Measurements from ENCODE around the gene CEP135.

Gene CEP135

DNA sequence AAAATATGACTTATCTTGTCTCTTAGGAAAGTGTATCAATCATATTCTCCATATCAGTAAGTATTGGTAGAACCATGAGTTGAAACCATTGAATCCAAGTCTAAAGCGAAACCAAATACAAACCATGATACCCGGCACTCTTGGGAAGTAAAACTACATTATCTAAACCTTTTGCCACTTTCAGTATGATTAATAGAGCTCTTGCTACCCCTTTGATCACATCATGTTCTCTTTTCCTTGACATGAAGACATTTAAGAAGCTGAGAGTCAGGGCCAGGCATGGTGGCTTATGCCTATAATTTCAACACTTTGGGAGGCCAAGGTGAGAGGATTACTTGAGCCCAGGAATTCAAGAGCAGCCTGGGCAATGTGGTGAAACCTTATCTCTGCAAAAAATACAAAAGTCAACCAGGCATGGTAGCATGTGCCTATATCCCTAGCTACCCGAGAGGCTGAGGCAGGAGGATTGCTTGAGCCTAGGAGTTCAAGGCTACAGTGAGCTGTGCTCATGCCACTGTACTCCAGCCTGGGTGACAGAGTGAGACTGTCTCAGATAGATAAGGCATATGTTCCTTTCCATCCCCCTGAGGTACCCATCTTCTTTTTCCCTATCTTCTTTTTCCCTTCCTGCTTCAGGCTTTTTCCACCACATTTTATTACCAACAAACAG lies 45.4 kb downstream of the CEP135 start:
- in situ Hi-C loops (cut with HindIII; ENCODE audit: low sequenced_read_pairs): no loop called here
- no peak overlapping the region for H3K4me3 ChIP-seq (ENCODE audit: low read depth, low read length)
- TF ChIP-seq, protein P1, sequence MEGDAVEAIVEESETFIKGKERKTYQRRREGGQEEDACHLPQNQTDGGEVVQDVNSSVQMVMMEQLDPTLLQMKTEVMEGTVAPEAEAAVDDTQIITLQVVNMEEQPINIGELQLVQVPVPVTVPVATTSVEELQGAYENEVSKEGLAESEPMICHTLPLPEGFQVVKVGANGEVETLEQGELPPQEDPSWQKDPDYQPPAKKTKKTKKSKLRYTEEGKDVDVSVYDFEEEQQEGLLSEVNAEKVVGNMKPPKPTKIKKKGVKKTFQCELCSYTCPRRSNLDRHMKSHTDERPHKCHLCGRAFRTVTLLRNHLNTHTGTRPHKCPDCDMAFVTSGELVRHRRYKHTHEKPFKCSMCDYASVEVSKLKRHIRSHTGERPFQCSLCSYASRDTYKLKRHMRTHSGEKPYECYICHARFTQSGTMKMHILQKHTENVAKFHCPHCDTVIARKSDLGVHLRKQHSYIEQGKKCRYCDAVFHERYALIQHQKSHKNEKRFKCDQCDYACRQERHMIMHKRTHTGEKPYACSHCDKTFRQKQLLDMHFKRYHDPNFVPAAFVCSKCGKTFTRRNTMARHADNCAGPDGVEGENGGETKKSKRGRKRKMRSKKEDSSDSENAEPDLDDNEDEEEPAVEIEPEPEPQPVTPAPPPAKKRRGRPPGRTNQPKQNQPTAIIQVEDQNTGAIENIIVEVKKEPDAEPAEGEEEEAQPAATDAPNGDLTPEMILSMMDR (IDR thresholded peaks at IDR 0.05; ENCODE audit: low read depth, low read length): no peak
- DNase-seq (ENCODE audit: low read depth, low spot score): no peak

DNA sequence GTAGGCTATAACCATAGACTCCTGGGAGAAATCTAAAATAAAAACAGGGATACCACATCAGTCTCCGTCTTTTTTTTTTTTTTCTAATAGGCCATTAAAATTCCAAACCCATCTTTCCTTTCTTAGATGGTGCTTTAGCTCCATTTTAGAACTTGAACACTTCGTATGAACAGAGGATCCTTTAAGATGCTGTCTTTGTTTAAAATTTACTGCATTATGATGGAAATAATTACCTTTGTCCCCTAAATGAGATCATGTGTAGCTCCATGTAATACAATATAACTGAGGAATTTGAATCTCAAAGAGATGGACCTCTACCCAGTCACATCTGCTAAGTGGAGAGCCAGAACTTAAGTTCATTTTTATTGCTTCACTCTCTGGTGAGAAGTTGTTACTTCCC lies 47.9 kb downstream of the CEP135 start:
- in situ Hi-C loops (cut with HindIII; ENCODE audit: low sequenced_read_pairs): no loop called here
- no peak for DNase-seq (ENCODE audit: low read depth, low spot score)
- TF ChIP-seq, protein P1 (IDR thresholded peaks at IDR 0.05; ENCODE audit: low read depth, low read length): no peak
- H3K4me3 ChIP-seq (ENCODE audit: low read depth, low read length): no peak overlapping the region

DNA sequence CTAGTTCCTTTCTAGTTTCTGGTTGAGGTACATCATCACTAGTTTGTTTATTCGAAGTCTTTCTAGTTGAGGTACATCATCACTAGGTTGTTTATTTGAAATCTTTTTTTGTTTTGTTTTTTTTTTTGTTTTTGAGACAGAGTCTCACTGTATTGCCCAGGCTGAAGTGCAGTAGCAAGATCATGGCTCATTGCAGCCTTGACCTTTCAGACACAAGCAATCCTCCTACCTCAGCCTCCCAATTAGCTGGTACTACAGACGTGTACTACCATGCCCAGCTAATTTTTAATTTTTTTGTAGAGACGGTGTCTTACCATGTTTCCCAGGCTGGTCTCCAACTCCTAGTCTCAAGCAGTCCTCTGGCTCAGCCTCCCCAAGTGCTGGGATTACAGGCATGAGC lies 54.9 kb downstream of the CEP135 start:
- DNase-seq (ENCODE audit: low read depth, low spot score): no peak
- H3K4me3 ChIP-seq (ENCODE audit: low read depth, low read length): no peak overlapping the region
- TF ChIP-seq, protein P1 (IDR thresholded peaks at IDR 0.05; ENCODE audit: low read depth, low read length): no peak
- in situ Hi-C loops (cut with HindIII; ENCODE audit: low sequenced_read_pairs): no loop called here

DNA sequence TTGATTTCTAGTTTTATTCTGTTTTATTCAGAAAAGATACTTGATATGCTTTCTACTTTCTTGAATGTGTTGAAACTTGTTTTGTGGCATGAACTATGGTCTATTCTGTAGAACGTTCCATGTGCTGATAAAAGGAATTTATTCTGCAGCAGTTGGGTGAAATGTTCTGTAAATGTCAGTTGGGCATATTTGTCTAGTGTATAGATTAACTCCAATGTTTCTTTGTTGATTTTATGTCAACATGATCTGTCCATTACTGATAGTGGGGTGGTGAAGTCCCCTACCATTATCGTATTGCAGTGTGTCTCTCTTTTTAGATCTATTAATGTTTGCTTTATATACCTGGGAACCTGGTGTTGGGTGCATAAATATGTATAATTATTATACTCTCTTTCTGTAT lies 55.5 kb downstream of the CEP135 start:
- in situ Hi-C loops (cut with HindIII; ENCODE audit: low sequenced_read_pairs): no loop called here
- H3K4me3 ChIP-seq (ENCODE audit: low read depth, low read length): no peak overlapping the region
- no peak for DNase-seq (ENCODE audit: low read depth, low spot score)
- TF ChIP-seq, protein P1 (IDR thresholded peaks at IDR 0.05; ENCODE audit: low read depth, low read length): no peak

DNA sequence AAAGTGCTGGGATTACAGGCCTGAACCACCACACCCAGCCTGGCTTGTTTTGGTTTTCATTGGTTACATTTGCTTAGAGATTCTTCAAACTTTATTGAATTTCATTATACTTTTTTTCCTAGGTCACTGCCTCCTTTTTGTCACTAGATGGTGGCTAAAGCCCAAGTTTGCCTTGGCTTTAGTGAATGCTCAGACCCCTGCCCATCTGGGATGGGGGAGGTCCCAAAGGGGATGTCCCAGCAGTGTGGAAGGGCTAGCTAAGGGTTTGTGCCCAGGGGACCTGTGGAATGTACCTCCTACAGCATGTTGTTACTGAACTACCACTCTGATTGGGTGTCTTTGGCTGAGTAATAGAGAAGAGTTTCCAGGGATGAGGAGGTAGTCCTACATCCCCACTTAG lies 58.4 kb downstream of the CEP135 start:
- TF ChIP-seq, protein P1 (IDR thresholded peaks at IDR 0.05; ENCODE audit: low read depth, low read length): no peak
- no peak for DNase-seq (ENCODE audit: low read depth, low spot score)
- H3K4me3 ChIP-seq (ENCODE audit: low read depth, low read length): no peak overlapping the region
- in situ Hi-C loops (cut with HindIII; ENCODE audit: low sequenced_read_pairs): no loop called here

DNA sequence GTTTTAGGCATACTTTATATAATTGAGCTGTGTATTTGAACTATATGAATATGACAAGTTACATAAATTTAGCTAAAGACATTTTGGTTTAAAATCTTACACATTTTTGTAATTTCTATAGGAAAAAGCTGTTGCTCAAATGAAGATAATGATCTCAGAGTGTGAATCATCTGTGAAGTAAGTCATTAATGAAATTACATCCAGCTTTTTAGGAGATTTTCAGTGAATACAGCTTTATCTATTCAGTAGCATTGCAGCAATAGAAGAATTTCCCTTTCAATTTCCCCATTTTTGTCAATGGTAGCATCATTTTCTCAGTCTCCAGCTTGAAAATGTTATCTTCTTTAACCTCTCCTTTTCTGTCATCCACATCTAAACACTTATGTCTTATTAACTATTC lies 59.5 kb downstream of the CEP135 start:
- TF ChIP-seq, protein P1 (IDR thresholded peaks at IDR 0.05; ENCODE audit: low read depth, low read length): no peak
- no peak for DNase-seq (ENCODE audit: low read depth, low spot score)
- in situ Hi-C loops (cut with HindIII; ENCODE audit: low sequenced_read_pairs): no loop called here
- no peak overlapping the region for H3K4me3 ChIP-seq (ENCODE audit: low read depth, low read length)

Data from astrocyte of the spinal cord (primary cell).